Fibroblast of mammary gland (primary cell): ENCODE data around the gene CA11.
A peak's percentile ranks its signal among the peaks of the same experiment; 100 is the strongest.
"Not testable (repeated sequence)": the region's sequence is repeated elsewhere in the genome, so short reads cannot be mapped to it uniquely, and the experiment has no call there.

Source experiments
- DNase-seq: peaks from one replicate; pipeline ENCODE4 v3.0.0-alpha.2; 2010; ENCODE audit warnings: low read depth
- H3K4me3 ChIP-seq: 2 replicates; pipeline ENCODE4 v1.5.1; 2011; ENCODE audit warnings: low read depth, mild to moderate bottlenecking, low read length, moderate library complexity; ENCODE audit not compliant: control insufficient read depth
- TF ChIP-seq, protein P1 (sequence below): conservative IDR thresholded peaks from 2 replicates; pipeline ENCODE4 v1.5.1; 2011; ENCODE audit warnings: low read depth, low read length, inconsistent platforms; ENCODE audit not compliant: control insufficient read depth, insufficient read depth

Gene CA11

DNA sequence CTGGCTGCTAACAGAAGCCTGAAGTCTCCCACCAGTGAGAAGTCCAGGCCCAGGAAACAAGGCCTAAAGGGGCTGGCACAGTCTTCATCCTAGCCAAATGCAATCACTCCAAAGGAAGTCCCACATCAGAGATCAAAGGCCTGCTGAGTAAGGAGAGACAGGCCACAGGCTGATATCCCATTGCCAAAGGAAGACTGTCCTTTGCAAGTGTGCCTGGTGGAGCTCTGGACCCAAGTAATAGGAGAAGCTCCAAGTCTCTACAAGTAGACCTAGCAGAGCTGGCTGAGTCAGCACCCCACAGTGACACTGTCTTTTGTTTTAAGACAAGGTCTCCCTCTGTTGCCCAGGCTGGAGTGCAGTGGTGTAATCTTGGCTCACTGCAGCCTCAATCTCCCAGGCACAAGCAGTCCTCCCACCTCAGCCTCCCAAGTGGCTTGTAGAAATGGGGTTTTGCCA lies 13.3 kb downstream of the CA11 start:
- TF ChIP-seq, protein P1, sequence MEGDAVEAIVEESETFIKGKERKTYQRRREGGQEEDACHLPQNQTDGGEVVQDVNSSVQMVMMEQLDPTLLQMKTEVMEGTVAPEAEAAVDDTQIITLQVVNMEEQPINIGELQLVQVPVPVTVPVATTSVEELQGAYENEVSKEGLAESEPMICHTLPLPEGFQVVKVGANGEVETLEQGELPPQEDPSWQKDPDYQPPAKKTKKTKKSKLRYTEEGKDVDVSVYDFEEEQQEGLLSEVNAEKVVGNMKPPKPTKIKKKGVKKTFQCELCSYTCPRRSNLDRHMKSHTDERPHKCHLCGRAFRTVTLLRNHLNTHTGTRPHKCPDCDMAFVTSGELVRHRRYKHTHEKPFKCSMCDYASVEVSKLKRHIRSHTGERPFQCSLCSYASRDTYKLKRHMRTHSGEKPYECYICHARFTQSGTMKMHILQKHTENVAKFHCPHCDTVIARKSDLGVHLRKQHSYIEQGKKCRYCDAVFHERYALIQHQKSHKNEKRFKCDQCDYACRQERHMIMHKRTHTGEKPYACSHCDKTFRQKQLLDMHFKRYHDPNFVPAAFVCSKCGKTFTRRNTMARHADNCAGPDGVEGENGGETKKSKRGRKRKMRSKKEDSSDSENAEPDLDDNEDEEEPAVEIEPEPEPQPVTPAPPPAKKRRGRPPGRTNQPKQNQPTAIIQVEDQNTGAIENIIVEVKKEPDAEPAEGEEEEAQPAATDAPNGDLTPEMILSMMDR: no peak
- peak; percentile 64 for DNase-seq
- no peak overlapping the region for H3K4me3 ChIP-seq

DNA sequence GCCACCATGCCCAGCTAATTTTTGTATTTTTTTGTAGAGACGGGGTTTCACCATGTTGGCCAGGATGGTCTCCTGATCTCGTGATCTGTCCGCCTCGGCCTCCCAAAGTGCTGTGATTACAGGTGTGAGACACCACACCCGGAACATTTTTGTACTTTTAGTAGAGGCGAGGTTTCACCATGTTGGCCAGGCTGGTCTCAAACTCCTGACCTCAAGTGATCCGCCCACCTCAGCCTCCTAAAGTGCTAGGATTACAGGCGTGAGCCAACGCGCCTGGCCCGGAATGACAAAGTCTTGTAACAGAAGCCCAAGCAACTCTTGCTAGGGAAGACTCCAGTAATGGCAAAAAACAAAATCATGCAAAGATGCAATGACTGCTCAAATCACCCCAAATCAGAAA lies 13.7 kb downstream of the CA11 start:
- H3K4me3 ChIP-seq, DNase-seq: not testable (repeated sequence)

DNA sequence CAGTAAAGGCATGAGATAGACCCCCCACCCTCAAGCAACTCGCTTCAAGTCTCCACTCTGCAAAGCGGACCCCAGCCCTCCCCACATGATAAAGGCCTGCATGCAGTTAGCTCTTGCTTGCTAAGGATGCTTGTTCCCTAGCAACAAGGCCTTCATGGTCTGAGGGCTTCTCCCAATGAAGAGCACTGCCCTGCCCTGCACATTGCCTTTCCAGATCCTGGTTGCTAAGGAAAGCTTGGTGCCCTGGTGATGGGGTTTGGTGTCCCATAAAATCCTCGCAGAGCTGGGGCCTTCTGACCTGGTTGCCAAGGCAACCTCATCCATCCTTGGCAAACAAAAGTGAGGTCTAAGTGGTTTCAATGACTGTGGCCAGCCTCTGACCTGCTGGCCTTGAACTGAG lies 14.8 kb downstream of the CA11 start:
- H3K4me3 ChIP-seq: no peak overlapping the region
- DNase-seq: no peak
- TF ChIP-seq, protein P1: no peak

DNA sequence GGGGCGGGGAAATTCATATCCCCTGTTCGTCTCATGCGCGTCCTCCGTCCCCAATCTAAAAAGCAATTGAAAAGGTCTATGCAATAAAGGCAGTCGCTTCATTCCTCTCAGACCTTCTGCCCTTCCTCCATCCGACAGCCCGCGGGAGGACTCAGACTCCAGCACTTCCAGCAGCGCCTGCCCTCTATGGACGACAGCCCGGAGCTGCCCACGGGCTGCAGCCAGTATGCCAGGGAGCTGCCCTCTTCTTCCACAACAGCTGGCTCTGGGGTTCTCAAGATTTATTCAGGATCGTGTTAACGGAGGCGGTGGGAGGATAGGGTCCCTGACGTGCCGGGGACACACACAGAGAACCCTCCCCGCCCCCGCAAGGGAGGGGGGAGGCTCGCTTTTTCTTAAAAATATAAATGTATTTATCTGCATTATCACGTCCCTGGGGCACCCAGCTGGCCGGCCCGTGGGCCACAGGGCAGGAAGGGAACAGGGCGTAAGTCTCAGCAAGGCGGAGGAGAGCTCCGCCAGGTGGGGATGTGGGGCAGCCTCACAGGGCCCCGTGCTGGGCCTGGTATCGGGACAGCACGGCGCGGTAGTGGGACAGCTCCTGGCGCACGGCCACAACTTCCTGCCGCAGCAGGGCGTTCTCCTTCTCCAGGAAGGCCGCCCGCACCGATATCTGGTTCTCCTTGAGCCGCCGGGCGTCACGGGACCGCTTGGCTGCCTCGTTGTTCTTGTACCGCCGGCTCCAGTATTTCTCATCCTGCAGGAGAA lies 15.5 kb downstream of the CA11 start:
- no peak for DNase-seq
- TF ChIP-seq, protein P1: no peak
- no peak overlapping the region for H3K4me3 ChIP-seq

DNA sequence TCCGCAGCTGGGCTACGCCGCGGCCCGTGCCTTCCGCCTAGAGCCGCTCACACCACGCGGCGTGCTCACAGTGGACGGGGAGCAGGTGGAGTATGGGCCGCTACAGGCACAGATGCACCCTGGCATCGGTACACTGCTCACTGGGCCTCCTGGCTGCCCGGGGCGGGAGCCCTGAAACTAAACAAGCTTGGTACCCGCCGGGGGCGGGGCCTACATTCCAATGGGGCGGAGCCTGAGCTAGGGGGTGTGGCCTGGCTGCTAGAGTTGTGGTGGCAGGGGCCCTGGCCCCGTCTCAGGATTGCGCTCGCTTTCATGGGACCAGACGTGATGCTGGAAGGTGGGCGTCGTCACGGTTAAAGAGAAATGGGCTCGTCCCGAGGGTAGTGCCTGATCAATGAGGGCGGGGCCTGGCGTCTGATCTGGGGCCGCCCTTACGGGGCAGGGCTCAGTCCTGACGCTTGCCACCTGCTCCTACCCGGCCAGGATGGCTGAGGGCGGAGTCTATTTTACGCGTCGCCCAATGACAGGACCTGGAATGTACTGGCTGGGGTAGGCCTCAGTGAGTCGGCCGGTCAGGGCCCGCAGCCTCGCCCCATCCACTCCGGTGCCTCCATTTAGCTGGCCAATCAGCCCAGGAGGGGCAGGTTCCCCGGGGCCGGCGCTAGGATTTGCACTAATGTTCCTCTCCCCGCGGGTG lies 16.2 kb downstream of the CA11 start:
- no peak overlapping the region for H3K4me3 ChIP-seq
- TF ChIP-seq, protein P1: no peak
- no peak for DNase-seq

DNA sequence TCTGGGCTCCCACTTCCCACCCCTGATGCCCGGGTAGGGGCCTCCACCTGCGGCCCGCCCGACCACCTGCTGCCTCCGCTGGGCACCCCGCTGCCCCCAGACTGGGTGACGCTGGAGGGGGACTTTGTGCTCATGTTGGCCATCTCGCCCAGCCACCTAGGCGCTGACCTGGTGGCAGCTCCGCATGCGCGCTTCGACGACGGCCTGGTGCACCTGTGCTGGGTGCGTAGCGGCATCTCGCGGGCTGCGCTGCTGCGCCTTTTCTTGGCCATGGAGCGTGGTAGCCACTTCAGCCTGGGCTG lies 16.7 kb downstream of the CA11 start:
- DNase-seq: no peak

More for the DNA sequence above, 16.7 kb downstream of the CA11 start:
- TF ChIP-seq, protein P1: no peak
- no peak overlapping the region for H3K4me3 ChIP-seq
